Nucleus accumbens (tissue), 56 donors: ENCODE measurements around the gene CCDC28B.

Source experiments
- DNase-seq, 56 donors: peaks; one replicate each; lab custom pipeline; 2025; lab: John Stamatoyannopoulos, UW

The CCDC28B gene

DNA sequence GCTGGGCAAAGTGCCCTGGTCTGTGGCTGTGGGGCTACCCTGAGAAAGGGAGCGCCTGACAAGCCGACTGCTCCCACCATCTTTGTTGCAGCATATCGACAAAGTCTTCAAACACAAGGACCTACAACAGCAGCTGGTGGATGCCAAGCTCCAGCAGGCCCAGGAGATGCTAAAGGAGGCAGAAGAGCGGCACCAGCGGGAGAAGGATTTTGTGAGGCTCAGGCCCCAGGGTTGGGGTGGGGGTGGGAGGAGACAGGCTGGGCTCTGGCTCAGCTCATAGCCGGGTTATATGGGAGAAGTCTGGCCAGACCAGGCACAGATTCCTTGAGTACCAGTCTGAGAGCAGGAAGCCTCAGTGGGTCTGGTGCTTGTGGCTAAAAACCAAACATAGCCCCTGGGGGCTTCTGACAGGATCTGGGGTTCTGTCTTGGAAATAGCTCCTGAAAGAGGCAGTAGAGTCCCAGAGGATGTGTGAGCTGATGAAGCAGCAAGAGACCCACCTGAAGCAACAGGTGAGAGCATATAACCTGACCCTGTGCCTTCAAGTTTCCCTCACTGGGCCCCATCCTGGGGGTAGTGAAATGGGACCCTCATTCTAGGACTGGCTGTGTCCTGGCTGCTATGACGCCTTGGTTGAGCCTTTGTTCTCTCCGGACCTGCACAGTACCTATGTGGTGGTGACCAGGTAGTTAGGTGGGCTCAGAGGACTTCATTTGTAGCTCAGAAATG lies 8.0 kb upstream of the CCDC28B start:
- DNase-seq = no peak

DNA sequence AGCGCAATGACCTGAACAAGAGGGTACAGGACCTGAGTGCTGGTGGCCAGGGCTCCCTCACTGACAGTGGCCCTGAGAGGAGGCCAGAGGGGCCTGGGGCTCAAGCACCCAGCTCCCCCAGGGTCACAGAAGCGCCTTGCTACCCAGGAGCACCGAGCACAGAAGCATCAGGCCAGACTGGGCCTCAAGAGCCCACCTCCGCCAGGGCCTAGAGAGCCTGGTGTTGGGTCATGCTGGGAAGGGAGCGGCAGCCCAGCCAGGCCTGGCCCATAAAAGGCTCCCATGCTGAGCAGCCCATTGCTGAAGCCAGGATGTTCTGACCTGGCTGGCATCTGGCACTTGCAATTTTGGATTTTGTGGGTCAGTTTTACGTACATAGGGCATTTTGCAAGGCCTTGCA lies 5.4 kb upstream of the CCDC28B start:
- no peak for DNase-seq

DNA sequence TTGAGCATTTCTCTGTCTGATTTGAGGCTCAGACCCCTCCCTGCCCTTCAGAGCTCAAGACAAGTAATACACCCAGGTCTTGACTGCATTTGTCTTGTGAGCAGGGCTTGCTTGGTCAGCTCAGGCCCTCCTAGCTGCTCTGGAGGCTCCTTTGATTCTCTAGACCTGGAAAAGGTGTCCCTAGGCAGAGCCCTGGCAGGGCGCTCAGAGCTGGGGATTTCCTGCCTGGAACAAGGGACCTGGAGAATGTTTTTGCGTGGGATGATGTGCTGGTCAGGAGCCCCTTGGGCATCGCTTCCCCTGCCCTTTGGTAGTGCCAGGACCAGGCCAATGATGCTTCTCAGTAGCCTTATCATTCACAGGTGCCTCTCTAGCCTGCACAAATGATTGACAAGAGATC lies 4.9 kb upstream of the CCDC28B start:
- DNase-seq = no peak

DNA sequence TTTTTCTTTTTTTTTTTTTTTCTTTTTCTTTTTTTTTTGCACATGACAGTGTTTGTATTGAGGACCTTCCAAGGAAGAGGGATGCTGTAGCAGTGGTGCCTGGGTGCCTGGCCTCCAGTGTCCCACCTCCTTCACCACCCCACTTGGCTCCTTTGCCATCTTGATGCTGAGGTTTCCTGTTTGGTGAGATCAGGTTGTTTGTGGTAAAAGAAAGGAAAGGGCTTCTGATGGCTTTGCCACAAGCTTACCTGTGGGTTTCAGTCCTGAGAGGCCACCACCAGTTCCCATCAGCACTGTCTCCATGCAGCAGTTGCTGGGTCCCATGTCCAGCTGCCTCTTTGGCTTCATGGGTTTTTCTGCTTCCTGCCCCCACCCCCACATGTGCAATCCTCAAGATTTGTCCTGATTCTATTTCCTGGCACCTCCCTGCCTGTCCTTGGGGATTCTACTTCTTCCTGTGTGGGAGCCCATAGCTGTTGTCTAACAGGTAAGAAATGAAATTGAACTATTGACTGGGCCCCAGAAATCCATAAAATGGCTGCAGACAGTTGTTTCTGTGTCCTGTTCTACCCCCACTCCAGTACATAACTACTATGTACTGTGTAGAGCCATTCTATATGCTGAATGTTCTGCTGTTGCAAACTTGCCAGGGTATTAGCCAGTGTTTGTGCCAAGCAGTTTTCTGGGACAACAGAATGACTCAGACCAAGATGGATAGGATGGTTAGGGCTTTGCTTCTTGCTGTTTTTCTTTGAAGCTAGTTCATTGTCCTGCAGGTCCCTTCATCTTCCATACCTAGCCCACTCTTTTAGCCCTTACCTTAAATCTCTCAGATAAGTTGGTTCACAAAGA lies 4.2 kb upstream of the CCDC28B start:
- DNase-seq = no peak

DNA sequence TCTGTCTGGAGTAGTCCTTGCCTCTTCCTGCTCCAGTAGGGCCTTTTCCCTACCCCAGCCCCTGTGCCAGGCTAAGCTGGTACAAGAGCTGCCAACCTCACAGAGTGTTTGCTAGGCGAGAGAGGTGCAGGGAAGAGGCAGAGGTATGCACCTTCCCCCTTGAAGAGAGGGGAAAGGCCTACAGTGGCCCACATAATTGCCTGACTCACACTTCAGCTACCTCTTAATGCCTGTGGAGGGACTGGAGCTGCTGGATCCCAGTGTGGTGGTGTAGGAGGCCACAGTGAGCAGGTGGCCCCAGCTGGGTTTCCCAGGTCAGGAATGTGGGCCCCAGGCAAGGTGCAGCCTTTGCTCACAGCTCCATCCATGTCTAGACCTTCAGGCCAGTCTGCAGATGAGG lies 3.3 kb upstream of the CCDC28B start:
- no peak for DNase-seq

DNA sequence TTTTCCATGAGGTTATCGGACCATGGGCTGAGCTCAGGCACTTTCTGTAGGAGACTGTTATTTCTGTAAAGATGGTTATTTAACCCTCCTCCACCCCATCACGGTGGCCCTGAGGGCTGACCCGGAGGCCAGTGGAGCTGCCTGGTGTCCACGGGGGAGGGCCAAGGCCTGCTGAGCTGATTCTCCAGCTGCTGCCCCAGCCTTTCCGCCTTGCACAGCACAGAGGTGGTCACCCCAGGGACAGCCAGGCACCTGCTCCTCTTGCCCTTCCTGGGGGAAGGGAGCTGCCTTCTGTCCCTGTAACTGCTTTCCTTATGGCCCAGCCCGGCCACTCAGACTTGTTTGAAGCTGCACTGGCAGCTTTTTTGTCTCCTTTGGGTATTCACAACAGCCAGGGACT lies 2.6 kb upstream of the CCDC28B start:
- no peak for DNase-seq

DNA sequence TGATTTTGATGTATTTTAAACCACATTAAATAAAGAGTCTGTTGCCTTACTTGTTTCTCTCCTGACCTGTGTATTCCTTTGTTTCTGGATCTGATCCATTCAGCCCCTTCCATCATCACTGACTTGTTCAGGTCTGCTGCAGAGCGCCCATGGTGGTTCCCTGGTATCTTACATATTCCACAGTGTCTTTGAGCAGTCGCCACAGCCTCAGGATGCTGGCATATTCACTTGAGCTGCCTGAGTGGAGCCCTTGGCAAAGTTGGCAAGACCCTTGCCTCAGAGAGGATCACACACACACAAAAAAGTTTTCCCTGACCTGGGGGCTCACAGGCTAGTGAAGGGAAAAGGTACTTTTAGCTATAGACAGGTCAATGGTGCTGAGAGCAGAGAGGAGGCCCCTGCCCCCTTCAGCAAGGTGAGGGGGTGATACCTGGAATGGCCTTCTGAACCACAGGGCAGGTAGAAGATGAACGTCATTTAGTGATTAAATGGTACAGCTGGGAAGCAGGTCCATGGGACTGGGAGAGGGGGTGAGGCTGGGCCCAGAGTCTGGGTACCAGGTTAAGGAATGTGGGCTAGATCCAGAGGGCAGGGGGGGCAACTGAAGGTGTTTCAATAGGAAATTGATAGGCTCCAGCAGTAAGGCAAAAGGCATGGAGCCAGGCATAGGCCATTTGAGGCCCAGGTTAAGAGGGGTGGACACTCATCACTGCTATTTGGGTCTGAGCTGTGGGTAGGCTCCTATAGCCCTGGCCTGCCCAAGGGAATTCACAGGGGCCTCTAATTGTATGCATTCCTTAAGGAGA lies 2.0 kb upstream of the CCDC28B start:
- DNase-seq = no peak

DNA sequence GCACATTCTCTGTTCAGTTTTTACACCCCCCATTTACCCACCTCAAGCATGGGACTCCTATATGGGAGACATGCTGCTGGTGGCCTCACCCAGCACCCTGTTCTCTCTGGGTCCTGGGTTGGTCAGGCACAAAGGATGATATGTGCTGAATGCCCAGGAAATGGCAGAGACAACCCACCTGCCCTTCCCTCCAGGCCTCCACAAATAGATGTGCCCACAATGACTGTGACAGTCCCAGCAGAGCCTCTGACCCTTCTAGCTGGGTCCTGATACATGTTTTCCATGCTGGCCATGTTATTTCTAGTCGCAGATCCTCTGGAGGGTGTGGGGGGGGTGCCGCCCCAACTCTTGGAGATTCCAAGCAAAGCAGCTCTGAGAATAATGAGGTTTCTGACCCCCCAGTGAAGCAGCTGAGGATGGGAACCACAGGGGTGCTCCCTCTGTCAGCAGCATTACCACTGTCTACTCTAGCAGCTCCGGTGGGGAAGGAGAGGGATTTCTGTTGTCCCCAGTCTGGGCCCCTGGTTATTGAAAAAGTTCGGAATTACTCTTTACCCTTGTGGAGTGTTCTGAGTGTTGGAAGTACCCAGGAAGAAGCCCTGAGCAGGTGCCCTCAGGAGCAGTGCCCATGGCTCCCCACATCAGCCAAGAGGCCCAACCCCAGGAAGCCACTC lies 1.2 kb upstream of the CCDC28B start:
- DNase-seq = no peak

DNA sequence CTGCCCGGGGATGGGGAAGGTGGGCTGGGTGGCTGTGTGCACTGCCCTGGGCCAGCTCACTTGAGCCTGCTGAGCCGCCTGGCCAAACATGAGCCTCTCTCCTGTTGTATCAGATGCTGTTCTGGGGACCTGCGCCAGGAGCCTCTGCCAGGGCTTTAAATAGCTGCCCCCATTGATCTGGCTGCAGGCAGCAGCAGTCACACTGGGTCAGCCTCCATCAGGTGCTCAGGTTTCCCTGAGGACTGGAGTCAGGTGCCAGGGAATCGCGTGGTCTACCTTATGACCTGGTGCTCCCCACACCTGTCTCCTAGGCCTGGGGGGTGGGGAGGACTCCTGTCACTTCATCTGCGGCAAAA lies 700 bp upstream of the CCDC28B start:
- DNase-seq = peak in 23 of 56 donors; percentile 4 to 52 (median 28)

DNA sequence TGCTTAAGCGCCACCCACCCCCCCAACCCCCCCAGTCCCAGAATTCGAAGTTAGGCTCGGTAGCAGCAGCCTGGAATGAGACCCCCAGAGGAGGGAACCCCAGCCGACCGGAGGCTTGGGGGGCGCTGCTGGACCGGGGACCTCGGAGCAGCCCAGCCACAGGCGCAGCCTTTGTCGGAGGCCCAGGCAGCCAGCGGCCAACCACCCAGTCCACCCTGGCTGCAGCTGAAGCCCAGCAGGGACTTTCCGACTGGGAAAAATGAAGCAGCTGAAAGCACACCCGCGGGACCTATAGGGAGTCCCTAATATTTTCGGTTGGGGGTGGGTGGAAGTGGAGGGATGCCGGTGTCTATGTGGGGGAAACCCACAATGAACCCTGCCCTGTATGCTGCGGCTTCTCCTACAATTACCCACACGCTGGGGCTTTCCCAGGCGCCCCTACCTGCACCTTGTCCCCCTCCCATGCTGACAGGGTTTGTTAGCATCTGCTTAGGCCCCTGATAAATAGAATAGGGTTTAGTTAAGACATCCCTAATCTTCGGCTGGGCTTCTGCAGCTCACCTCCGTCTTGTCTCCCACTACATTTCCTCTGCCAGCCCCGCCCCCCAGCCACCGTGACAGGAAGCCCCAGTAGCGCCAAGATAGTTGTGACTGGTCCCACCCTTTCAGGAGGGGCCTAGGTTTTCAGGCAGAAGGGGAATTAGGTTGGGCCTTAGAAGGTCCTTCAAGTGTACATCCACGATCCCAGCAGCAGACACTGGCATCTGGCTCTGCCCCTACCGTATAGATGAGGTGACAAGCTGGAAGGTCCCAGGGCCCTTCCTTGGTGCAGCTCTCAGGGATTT lies 838 bp downstream of the CCDC28B start:
- peak in 46 of 56 donors; percentile 15 to 84 (median 49) for DNase-seq

DNA sequence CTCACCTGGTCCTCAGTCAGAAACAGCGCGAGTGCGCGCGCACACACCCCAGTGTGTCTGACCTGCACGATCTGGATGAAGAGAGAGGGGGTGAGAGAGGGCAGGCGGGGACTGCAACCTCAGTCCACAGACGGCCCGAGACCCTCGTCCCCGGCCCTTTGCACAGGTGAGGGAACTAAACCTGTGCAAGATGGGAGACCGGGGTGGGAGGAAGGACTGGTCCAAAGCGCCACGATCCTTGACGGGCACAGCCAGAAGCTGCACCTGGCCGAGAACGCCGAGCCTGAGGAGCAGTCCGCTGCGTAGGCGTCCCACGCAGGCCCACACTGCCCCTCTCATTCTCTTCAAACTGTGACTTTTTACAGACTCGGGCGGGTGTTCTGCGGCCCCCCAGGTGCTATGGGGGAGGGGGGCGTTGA lies 4.6 kb downstream of the CCDC28B start:
- DNase-seq = peak in 3 of 56 donors; percentile 22 to 36 (median 33)

DNA sequence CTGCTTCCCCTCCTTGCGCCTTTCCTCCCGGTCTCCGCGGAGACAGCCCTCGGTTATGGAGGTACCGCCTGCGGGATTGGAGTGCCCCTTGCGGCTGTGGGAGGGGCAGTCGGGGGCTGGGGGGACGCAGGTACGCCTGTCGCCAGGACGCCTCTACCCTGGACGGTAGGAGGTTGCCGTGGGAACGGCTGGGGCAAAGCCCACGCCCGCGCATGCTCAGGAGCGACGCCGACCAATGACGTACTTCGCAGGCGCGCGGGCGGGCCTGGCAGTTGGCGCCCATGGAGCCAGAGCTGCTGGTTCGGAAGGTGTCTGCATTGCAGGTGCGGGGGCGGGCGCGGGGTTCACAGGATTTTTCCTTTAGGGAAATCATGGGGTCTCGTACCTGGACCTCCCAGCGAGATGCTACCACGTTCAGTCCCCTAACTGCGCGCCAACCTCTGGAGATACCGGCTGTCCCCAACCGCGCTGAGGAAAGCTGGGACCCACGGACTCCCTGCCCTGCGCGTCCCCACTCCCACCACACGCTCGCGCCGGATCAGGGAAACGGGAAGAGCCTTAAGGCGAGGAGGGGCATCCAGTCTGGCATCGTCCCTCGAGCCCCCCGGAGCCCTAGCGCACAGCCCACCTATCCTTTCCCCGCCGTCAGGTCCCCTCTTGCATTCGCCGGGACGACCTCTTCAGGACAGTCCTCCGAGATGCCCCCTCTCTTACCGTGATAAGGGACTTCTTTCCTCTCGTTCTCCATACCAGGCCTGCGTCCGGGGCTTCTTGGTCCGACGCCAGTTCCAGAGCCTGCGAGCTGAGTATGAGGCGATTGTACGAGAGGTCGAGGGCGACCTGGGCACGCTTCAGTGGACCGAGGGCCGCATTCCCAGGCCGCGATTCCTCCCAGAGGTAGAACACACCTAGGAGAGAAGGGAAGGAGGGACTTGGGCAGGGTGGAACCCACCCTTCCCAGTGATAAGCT lies 5.3 kb downstream of the CCDC28B start, which contains the start of gene IQCC:
Gene IQCC (plus strand): TSS at position 271 of the 970 bp plus-strand sequence. CDS start 11 bp downstream, at position 282.
- peak in 55 of 56 donors; percentile 27 to 91 (median 76) for DNase-seq

DNA sequence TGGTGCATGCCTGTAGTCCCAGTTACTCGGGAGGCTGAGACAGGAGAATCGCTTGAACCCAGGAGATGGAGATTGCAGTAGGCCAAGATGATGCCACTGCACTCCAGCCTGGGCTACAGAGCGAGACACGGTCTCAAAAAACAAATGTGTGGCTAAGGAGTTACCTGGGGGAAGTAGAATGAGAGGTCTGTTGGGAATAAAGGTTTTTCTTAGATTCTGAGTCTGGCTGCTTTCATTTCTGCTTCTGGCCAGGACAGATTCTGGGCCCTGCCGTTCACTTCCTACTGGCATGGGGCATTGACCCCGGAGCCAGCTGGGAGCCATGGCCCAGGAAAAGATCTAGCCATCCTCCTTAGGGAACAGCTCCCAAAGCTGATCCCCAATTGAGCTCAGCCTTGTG lies 8.1 kb downstream of the CCDC28B start:
- no peak for DNase-seq

DNA sequence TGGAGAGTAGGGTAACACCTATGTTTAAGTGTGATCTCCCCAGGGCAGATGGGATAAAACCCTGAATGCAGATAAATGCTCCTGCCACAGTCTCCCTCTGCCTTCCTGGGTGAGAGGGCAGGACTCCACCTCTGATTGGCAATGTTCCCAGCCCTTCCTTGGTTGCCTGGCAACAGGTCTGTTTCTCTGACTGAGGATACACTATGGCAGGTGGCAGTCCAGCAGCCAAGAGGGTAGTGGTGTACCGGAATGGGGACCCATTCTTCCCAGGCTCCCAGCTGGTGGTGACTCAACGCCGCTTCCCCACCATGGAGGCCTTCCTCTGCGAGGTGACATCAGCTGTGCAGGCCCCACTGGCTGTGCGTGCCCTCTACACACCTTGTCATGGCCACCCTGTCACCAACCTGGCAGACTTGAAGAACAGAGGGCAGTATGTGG lies 8.5 kb downstream of the CCDC28B start, which contains the start of gene DCDC2B:
Gene DCDC2B (plus strand): TSS at position 199 of the 438 bp plus-strand sequence. CDS start 5 bp downstream, at position 204.
- peak in 10 of 56 donors; percentile 6 to 29 (median 16) for DNase-seq

DNA sequence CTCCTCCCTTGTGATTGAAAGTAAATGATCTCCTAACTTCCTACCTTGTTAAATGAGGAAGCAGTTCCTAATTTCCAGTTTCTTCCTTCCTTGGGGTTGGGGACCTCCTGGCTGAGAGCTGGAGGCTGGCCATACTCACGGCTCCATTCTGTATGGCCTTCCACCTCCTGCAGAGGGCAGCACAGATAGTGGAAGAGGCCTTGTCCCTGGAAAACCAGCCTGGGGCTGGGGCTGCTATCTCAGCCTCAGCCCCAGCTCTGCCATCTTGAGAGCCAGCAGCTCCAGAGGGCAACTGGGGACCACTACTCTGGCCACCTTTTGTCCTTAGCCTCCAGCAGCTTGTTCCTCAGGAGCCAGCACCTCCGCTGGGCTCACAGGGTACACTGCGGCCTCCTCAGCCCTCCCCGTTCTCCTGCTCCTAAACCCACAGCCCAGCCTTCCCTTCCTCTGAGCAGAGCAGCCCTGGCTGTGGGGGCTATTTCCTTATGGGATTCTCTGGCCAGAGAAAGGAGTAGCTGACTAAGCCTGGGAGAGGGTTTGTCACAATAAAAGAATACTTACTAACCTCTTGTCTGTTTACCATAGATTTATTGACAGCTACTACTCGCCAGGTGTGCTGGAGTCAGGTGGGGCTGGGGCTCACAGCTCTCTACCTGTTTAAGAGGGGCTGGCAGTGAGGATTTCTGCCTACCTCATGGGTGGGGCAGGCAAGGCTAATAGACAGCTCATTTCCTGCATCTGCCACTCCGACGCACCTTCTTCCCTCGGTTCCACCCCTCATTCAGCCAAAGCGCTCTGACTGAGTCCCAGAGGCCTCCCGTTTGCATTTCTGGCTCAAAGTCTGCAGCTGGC lies 15.5 kb downstream of the CCDC28B start:
- DNase-seq = peak in 37 of 56 donors; percentile 4 to 71 (median 32)

DNA sequence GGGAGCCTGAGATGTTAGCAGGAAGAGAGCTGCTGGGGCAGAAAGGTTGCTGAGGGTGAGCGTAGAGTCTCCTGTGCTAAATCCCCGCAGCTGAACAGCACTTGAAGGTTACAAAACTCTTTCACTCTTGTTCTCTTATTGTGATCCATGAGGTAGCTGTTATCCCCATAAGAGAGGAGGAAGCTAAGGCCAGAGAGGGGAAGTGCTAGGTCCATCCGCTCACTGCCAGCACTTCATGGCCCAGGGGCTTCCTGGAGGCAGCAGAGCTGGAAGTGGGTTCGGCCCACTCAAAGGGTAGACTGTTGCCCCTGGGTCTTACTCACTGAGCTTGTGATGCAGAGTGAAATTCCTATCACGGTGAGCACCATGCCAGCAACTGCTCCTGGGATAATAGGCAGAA lies 16.2 kb downstream of the CCDC28B start:
- no peak for DNase-seq

DNA sequence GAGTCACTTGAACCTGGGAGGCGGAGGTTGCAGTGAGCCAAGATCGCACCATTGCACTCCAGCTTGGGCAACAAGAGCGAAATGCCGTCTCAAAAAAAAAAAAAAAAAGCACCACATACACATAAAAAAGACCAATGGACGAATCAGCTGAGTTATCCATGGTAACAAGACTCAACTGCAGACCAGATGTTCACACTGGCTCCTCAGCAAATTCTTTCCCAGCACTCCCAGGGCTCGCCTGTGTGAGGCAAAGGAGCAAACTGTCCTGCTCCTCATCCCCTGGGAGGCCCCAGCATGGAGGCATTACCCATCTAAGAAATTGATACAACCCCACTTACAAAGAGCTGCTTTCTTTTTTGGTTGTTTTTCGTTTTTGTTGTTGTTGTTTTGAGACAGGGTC lies 18.6 kb downstream of the CCDC28B start:
- DNase-seq = no peak
